Pons (tissue), 1 donor: ENCODE data around the gene KIF2C.
A peak's percentile ranks its signal among the peaks of the same experiment; 100 is the strongest.
"Not testable (repeated sequence)": the region's sequence is repeated elsewhere in the genome, so short reads cannot be mapped to it uniquely, and the experiment has no call there.

Experiments used
- DNase-seq: peaks from one replicate; pipeline ENCODE4 v3.0.0-alpha.2; 2016; ENCODE audit warnings: low spot score

KIF2C gene

GRCh38 chr1:44719318-44719717, 20.3 kb upstream of the KIF2C start:
- no peak for DNase-seq

GRCh38 chr1:44720281-44720680, 19.4 kb upstream of the KIF2C start:
- no peak for DNase-seq

GRCh38 chr1:44721485-44722361, 17.9 kb upstream of the KIF2C start:
- DNase-seq, result peak; percentile 81

- DNase-seq, result no peak
Measured at GRCh38 chr1:44723064-44723463, 16.6 kb upstream of the KIF2C start.

- DNase-seq, result peak; percentile 59
Measured at GRCh38 chr1:44723496-44724295, 15.9 kb upstream of the KIF2C start.

- DNase-seq, result no peak
Measured at GRCh38 chr1:44724296-44724954, 15.2 kb upstream of the KIF2C start.

- no peak for DNase-seq
Measured at GRCh38 chr1:44724955-44725698, 14.5 kb upstream of the KIF2C start.

GRCh38 chr1:44730741-44731512, 8.7 kb upstream of the KIF2C start, which contains the start of gene RNU5D-1:
RNU5D-1 (minus strand) TSS chr1:44731170.
- DNase-seq, result peak; percentile 97

GRCh38 chr1:44733365-44733764, 6.3 kb upstream of the KIF2C start:
- DNase-seq, result no peak

- DNase-seq, result no peak
Measured at GRCh38 chr1:44733784-44734183, 5.9 kb upstream of the KIF2C start.

GRCh38 chr1:44735992-44736391, 3.6 kb upstream of the KIF2C start:
- DNase-seq, result no peak

GRCh38 chr1:44738953-44739306, 707 bp upstream of the KIF2C start:
- DNase-seq, result not testable (repeated sequence)

GRCh38 chr1:44740179-44740617, 561 bp downstream of the KIF2C start:
- DNase-seq, result no peak

GRCh38 chr1:44743211-44743610, 3.6 kb downstream of the KIF2C start:
- DNase-seq, result no peak

- DNase-seq, result no peak
Measured at GRCh38 chr1:44747878-44748277, 8.2 kb downstream of the KIF2C start.

- no peak for DNase-seq
Measured at GRCh38 chr1:44757420-44757819, 17.8 kb downstream of the KIF2C start.

- no peak for DNase-seq
Measured at GRCh38 chr1:44759077-44759476, 19.4 kb downstream of the KIF2C start.

- no peak for DNase-seq
Measured at GRCh38 chr1:44760876-44761275, 21.2 kb downstream of the KIF2C start.

- not testable (repeated sequence) for DNase-seq
Measured at GRCh38 chr1:44766421-44766820, 26.8 kb downstream of the KIF2C start.

- peak; percentile 92 for DNase-seq
Measured at GRCh38 chr1:44775078-44775929, 35.7 kb downstream of the KIF2C start, which contains the start of gene RPS8. RPS8 (plus strand) TSS chr1:44775540; CDS start chr1:44775597, 57 bp downstream.
